Gastrocnemius medialis (tissue), 4 donors: Measurements from ENCODE around the gene ZNF438.

ENCODE experiments used
- POLR2A ChIP-seq, 2 donors: fragments of 450-650 bp; IDR thresholded peaks; one replicate each; pipeline ENCODE4 v1.6.1; 2017; ENCODE audit warnings: antibody characterized with exemption in 2 of 2, mild to moderate bottlenecking in 2 of 2, moderate library complexity in 2 of 2
- TF ChIP-seq, protein P1 (sequence below), 5 experiments: fragments of 450-650 bp in 3 of 5; fragments of 200-600 bp in 2 of 5; sonication (generic) in 2 of 5; IDR thresholded peaks in 4 of 5; conservative IDR thresholded peaks in 1 of 5; 1 replicate in 4 of 5; 2 replicates in 1 of 5; pipeline ENCODE4 v1.5.1; 2016 to 2019; ENCODE audit warnings: antibody characterized with exemption in 5 of 5, mild to moderate bottlenecking in 3 of 5, moderate library complexity in 3 of 5

- TF ChIP-seq, protein P1, sequence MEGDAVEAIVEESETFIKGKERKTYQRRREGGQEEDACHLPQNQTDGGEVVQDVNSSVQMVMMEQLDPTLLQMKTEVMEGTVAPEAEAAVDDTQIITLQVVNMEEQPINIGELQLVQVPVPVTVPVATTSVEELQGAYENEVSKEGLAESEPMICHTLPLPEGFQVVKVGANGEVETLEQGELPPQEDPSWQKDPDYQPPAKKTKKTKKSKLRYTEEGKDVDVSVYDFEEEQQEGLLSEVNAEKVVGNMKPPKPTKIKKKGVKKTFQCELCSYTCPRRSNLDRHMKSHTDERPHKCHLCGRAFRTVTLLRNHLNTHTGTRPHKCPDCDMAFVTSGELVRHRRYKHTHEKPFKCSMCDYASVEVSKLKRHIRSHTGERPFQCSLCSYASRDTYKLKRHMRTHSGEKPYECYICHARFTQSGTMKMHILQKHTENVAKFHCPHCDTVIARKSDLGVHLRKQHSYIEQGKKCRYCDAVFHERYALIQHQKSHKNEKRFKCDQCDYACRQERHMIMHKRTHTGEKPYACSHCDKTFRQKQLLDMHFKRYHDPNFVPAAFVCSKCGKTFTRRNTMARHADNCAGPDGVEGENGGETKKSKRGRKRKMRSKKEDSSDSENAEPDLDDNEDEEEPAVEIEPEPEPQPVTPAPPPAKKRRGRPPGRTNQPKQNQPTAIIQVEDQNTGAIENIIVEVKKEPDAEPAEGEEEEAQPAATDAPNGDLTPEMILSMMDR (IDR thresholded peaks at IDR 0.05 in 4 of 5, conservative IDR thresholded peaks at IDR 0.05 in 1 of 5), result no peak
- TF ChIP-seq POLR2A (IDR thresholded peaks at IDR 0.05), result no peak
Measured at GRCh38 chr10:31069411-31069810, 37.7 kb upstream of the ZNF438 start.
